COLO668 (cell line): ENCODE data around the gene KTN1.

Experiments
- DNase-seq: peaks from one replicate; lab custom pipeline; 2025; ENCODE audit not compliant: unreplicated experiment; lab: John Stamatoyannopoulos, UW

The KTN1 gene

GRCh38 chr14:55579724-55580469 is at the start of gene KTN1:
KTN1 (plus strand) TSS chr14:55580207; CDS start chr14:55612049, 31,842 bp downstream.
- peak; percentile 96 for DNase-seq

DNA sequence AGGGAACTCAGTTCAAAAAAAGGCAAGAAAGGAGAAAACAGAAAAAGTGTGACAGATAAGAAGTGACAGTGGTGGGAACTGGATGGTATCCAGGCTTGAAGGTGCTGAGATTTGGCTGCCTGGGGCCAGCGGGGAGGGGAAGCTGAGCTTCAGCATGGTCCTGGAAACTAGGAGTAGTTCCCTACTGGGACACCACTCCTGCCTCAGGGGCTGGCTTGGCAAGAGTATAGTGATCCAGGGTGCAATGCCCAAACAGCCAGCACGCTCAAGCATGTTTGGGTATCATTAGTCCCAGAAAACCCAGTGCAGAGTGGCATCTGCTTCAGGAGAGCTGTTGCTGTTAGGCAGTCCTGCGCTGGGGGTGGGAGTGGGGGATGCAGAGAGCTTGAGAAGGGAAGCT is 49.5 kb upstream of the KTN1 start:
- no peak for DNase-seq

DNA sequence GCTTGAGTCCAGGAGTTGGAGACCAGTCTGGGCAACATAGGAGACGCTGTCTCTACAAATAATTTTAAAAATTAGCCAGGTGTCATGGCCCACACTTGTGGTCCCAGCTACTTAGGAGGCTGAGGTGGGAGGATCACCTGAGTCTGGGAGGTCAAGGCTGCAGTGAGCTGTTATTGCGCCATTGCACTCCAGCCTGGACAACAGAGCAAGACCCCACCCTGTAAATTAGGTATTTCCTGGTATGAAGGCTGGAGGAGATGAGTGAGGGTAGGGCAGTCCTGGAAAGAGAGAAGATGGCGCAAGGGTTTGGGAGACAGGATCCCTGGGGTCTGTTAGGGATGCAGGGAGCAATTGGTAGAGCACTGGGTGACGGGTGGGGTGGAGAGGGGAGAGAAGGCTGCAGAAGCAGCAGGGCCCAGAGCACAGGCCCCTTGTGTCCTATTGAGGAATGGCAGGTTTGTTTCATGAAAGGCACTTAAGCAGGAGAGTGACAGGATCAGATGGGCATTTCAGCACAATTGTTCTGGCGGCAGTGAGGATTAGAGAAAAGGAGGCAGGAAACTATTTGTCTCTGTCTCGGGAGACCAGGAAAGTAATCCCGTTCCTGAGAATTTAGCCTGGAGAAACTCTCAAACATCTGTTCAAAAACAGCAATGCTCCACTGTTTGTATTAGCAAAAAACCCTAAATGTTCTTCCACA is 47.2 kb upstream of the KTN1 start:
- DNase-seq, result no peak

DNA sequence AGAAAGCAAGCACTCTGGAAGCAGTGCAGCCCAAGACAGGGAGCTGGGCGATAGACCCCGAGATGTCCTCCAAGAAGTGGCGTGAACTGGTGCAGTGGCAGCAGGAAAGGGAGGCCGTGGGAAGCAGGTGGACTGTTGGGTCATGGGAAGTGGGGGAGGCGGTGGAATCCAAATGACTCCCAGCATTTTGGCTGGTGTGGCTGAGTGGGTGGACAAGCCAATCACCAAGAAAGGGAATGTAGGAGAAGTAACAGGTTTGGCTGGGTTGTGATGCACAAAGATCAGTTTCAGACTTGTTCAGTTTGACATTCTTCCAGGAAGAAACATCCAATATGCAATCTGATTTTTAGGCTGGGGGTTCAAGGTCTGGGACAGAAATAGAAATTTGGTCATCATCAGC is 46.0 kb upstream of the KTN1 start:
- DNase-seq, result no peak

GRCh38 chr14:55535516-55536203 is 44.3 kb upstream of the KTN1 start:
- DNase-seq, result no peak

- no peak for DNase-seq
Observed at GRCh38 chr14:55536204-55536708, 43.8 kb upstream of the KTN1 start.

DNA sequence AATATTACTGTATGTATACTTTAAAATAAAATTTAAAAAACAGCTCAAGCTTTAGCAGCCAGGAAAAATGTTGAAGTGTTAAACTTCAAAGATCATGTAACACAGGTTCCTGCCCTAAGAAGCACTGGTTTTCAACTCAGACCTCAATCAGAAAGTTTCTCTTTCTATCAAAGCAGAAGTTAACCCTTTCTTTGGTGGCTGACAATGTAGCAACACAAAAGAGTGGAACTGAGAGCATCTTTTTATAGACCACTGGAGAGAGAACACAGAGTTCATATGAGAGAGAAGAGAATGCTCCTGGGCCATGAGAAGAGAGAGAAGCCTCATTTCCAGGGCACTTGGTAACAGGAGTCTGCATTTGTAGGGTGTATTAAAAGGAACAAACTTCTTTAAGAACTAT is 42.2 kb upstream of the KTN1 start:
- no peak for DNase-seq

DNA sequence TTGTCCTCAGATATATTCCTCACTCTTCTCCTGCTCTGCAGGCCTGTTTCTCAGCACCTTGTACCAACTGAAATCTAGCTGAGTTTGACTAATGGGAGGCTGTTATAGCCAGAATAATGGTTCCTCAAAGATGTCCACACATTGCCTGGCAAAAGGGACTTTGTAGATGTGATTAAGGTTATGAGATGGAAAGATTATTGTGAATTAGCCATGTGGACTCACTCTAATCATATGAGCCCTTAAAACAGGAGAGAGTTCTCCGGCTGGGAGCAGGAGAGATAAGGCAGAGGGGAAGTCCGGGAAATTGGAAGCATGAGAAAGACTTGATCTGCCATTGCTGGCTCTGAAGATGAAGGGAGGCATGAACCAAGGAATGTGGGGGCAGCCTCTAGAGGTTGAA is 40.0 kb upstream of the KTN1 start:
- no peak for DNase-seq

DNA sequence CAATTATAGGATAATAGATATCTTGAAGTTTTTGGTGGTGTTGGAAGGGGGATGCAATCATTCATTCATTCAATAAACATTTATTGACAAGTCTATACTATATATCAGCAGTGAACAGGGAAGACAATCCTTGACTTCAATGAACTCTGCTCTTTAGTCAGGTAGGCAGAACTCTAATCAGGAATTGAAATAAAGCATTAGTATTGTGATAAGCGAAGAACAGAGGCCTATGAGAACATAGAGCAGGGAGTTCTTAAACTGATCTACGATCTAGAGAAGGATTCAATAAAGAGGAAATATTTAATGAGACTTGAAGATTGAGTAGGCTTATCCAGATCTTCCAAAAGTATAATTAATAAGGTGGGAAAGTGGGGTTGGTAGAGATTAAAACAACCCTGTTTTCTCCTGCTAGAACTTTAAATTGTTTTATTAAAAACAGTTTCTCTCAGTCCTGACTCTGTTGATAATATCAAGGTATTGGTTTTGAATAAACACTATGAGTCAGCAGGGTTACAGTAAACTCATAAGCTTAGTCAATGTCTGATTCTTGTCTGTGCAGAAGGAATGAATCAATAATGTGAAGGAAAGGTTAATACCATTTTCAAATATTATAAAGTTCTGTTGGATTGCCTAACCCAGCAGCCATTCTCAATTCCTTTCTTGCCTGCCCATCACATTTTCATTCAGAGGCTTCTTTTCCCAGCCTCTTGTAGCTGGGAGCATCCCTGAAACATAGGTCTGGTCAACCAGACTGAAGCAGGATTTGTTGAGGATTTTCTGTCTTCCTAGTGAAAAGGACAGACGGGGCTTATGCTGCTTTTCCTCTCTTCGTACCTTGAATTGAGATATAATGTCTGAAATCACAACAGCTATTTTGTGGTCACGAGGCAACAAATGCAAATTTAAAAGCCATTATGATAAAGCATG is 38.9 kb upstream of the KTN1 start:
- DNase-seq, result no peak

DNA sequence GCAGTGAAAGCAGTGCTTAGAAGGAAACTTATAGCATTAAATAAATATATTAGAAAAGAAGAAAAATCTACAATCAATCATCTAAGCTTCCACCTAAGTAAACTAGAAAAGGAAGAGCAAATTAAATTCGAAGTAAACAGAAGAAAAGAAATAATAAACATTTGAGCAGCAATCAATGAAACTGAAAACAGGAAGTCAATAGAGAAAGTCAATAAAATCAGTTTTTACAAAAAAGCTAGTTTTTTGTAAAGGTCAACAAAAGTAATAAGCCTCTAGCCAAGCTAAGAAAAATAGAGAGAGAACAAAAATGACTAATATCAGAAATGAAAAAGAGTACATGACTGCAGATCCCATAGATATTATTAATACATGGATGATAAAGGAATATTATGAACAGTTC is 34.2 kb upstream of the KTN1 start:
- no peak for DNase-seq

- DNase-seq, result no peak
Observed at GRCh38 chr14:55546212-55546874, 33.7 kb upstream of the KTN1 start.

GRCh38 chr14:55547650-55548315 is 32.2 kb upstream of the KTN1 start:
- DNase-seq, result no peak

DNA sequence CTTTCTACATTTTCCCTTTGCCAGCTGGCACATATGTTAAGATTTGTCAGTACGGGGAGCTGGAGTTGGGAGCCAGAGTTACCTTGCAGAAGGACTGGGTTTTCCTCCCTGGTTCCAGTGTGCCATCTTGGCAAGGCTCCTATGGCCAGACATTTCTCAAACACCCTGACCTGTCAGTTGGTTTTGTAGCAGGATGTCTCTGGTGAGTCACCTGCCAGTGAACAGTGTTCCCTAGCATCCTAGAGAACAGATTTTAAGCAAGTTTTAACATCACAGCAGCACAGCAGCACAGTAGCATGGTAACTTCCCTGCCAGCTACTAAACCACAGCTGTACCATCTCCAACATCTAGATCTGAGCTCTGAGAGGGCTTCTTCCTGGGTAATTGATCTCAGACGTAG is 26.2 kb upstream of the KTN1 start:
- no peak for DNase-seq

GRCh38 chr14:55556929-55557623 is 22.9 kb upstream of the KTN1 start:
- DNase-seq, result peak; percentile 93

- no peak for DNase-seq
Observed at GRCh38 chr14:55562135-55562534, 17.9 kb upstream of the KTN1 start.

DNA sequence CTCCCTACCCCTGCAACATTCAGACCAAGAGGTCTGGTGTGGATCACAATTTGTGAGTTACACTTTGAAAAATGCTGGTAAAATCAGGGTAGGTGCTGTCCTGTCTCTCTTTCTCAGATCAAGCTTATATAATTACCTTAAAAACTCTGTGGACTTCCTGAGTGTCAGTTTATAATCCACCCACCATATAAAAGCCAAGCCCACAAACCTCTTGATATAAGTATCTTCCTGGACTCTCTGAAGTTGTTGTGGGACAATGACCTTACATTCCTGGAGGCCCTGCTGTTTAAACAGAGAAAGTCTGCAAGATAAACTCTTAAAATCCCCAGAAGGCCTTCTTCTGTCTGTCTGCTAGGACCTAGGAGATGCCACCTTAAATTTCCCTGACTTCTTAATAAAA is 11.4 kb upstream of the KTN1 start:
- no peak for DNase-seq

- no peak for DNase-seq
Observed at GRCh38 chr14:55571125-55571889, 8.7 kb upstream of the KTN1 start.

DNA sequence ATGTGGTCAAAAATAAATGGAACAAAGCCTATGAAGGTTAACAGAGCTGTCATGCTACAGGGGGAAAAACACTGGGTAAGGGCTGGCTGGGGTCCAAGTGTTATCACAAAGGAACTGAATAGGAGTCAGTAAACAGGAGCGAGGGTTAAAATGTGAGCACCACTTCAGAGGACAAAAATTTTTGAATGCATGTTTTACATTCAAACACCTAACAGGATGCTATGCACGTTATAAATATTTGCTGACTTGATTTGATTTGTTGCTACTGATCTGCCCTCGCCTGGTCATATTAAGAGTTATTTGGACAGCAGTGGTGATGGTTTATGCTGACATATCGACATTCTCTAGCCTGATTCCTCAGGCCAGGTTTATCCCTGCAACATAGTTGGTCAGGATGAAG is 7.4 kb upstream of the KTN1 start:
- peak; percentile 87 for DNase-seq
